Central memory CD8-positive, alpha-beta T cell (primary cell): ENCODE results near the gene SDHA.

ENCODE experiments used
- ATAC-seq: fragments of 150-1000 bp; cut with Tn5 transposase; replicated peaks from 2 replicates; pipeline ENCODE4 v1.10.0; 2022; ENCODE audit warnings: mild to moderate bottlenecking, moderate FRiP score, moderate number of reproducible peaks; ENCODE audit not compliant: poor library complexity, severe bottlenecking; ENCODE audit errors: extremely low read depth
- DNase-seq, 2 donors: peaks; one replicate each; pipeline ENCODE4 v3.0.0; 2021; ENCODE audit warnings: low spot score in 2 of 2
- H3K27ac Mint-ChIP-seq: one replicate; pipeline ENCODE4 v1.8.0; 2022; ENCODE audit warnings: low read depth, mild to moderate bottlenecking, moderate library complexity, mixed read lengths
- H3K27me3 Mint-ChIP-seq: one replicate; pipeline ENCODE4 v1.8.0; 2022; ENCODE audit warnings: mixed read lengths
- H3K36me3 Mint-ChIP-seq: one replicate; pipeline ENCODE4 v1.8.0; 2022; ENCODE audit warnings: mild to moderate bottlenecking, moderate library complexity, mixed read lengths; ENCODE audit not compliant: insufficient read depth
- H3K4me1 Mint-ChIP-seq: one replicate; pipeline ENCODE4 v1.8.0; 2022; ENCODE audit warnings: mixed read lengths
- H3K4me3 Mint-ChIP-seq: one replicate; pipeline ENCODE4 v1.8.0; 2022; ENCODE audit warnings: mild to moderate bottlenecking, moderate library complexity, mixed read lengths
- H3K9me3 Mint-ChIP-seq: one replicate; pipeline ENCODE4 v1.8.0; 2022; ENCODE audit warnings: mixed read lengths

The SDHA gene

DNA sequence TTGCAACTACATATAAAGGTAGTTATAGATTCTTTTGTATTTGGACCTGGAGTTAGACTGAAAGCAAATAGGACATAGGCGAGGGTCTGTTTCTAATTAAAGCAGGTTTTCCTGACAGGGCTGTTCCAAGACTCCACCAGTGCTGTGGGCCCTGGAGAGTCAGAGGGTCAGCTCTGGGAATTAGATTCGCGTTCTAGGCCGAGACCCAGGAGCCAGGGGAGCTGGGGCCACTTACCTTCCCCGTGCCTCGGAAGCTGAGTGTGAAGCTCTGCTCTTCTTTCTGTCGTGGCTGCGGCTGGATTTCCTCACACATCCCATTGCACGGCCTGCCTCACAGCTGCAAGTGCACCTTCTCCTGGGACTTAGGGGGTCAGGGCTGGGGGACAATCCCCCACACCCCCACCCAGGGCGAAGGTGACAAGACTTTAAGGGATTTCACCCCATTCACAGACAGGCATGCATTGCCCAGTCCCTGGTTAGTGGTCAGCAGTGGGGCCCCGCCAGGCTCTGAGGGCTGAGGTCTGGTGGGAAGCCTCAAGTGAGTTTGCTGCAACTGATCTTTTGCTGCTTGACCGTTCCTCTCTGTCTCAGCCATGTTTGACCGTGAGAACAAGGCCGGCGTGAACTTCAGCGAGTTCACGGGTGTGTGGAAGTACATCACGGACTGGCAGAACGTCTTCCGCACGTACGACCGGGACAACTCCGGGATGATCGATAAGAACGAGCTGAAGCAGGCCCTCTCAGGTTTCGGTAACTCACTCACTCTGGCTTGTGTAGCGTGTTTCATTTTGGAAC, 88.1 kb downstream of the SDHA start:
- H3K27me3 Mint-ChIP-seq: no peaks in the 10 kb centered on the region
- no peak overlapping the region for H3K27ac Mint-ChIP-seq
- H3K9me3 Mint-ChIP-seq: no peaks in the 10 kb centered on the region
- DNase-seq: no peak
- H3K4me3 Mint-ChIP-seq: no peak overlapping the region
- H3K4me1 Mint-ChIP-seq: peaks cover 15% of the 10 kb centered on the region
- peaks cover 7% of the 10 kb centered on the region for H3K36me3 Mint-ChIP-seq
- ATAC-seq: no peak
